Fibroblast of lung (primary cell): ENCODE data around the gene INSIG2. TPM values are rescaled to one million over a fixed set of nuclear protein-coding genes. Genes with fewer than 3 reads are reported as not detected.
A peak's percentile ranks its signal among the peaks of the same experiment; 100 is the strongest.

Experiments
- DNase-seq, 2 donors: peaks; one replicate each; pipeline versions ENCODE4 v3.0.0 to v3.0.0-alpha.2; 2010; ENCODE audit warnings: low read depth in 2 of 2
- H2AFZ ChIP-seq: 2 replicates; pipeline ENCODE4 v1.5.1; 2012; ENCODE audit warnings: low read length, control low read depth, inconsistent platforms
- H3K27ac ChIP-seq: 2 replicates; pipeline ENCODE4 v1.5.1; 2011; ENCODE audit warnings: low read length, control low read depth; ENCODE audit not compliant: insufficient read depth
- H3K27me3 ChIP-seq: 2 replicates; pipeline ENCODE4 v1.5.1; 2011; ENCODE audit warnings: mild to moderate bottlenecking, low read length; ENCODE audit not compliant: control insufficient read depth, insufficient read depth
- H3K36me3 ChIP-seq: 2 replicates; pipeline ENCODE4 v1.5.1; 2011; ENCODE audit warnings: low read length; ENCODE audit not compliant: control insufficient read depth, insufficient read depth
- H3K4me1 ChIP-seq: 2 replicates; pipeline ENCODE4 v1.5.1; 2011; ENCODE audit warnings: low read length; ENCODE audit not compliant: control insufficient read depth, insufficient read depth; ENCODE audit errors: extremely low read depth
- H3K4me2 ChIP-seq: 2 replicates; pipeline ENCODE4 v1.5.1; 2011; ENCODE audit warnings: low read length, control low read depth; ENCODE audit not compliant: insufficient read depth; ENCODE audit errors: extremely low read depth
- H3K4me3 ChIP-seq, 4 experiments: fragments of 200-600 bp in 1 of 4; sonication (generic) in 1 of 4; replicated peaks in 1 of 4; 2 replicates each; pipeline ENCODE4 v1.5.1; 2011 to 2016; ENCODE audit warnings: low read length in 4 of 4, low read depth in 3 of 4, mild to moderate bottlenecking in 3 of 4, control low read depth in 2 of 4, inconsistent platforms in 1 of 4, mixed read lengths in 1 of 4; ENCODE audit not compliant: insufficient read depth in 1 of 4; ENCODE audit errors: control extremely low read depth in 1 of 4
- H3K79me2 ChIP-seq: 2 replicates; pipeline ENCODE4 v1.5.1; 2012; ENCODE audit warnings: mild to moderate bottlenecking, low read length, inconsistent platforms; ENCODE audit not compliant: control insufficient read depth, insufficient read depth
- H3K9ac ChIP-seq: 2 replicates; pipeline ENCODE4 v1.5.1; 2011; ENCODE audit warnings: mild to moderate bottlenecking, low read length, control low read depth; ENCODE audit not compliant: insufficient read depth
- H3K9me3 ChIP-seq: 2 replicates; pipeline ENCODE4 v1.5.1; 2012; ENCODE audit warnings: low read depth, low read length; ENCODE audit not compliant: control insufficient read depth, insufficient read depth
- H4K20me1 ChIP-seq: 2 replicates; pipeline ENCODE4 v1.5.1; 2011; ENCODE audit warnings: low read length; ENCODE audit not compliant: control insufficient read depth, insufficient read depth; ENCODE audit errors: extremely low read depth
- EZH2 ChIP-seq: IDR thresholded peaks from 2 replicates; pipeline ENCODE4 v1.5.1; 2012; ENCODE audit warnings: low read length, control low read depth, mild to moderate bottlenecking; ENCODE audit errors: missing control alignments
- polyA plus RNA-seq, 2 donors: library from polyadenylated mRNA; depleted of rRNA in 1 of 2; stranded (reverse) in 1 of 2; unstranded in 1 of 2; fragments of >200 nt; gene quantifications; 2 replicates each; pipeline ENCODE4 v1.2.1, GENCODE V29; 2011 to 2012; ENCODE audit warnings: missing spikeins in 1 of 2
- total RNA-seq: library from RNA; depleted of rRNA; stranded (reverse); fragments of >200 nt; gene quantifications from 2 replicates; pipeline ENCODE4 v1.2.1, GENCODE V29; 2014
- TF ChIP-seq, protein P1 (sequence below), 2 donors: IDR thresholded peaks in 1 of 2; conservative IDR thresholded peaks in 1 of 2; 1 replicate in 1 of 2; 2 replicates in 1 of 2; pipeline ENCODE4 v1.5.1; 2011 to 2012; ENCODE audit warnings: low read length in 2 of 2, control low read depth in 1 of 2, inconsistent platforms in 1 of 2, low read depth in 1 of 2, mild to moderate bottlenecking in 1 of 2

The INSIG2 gene
- total and polyA plus RNA-seq, 2 donors (not counting 1 experiment from before 2014, with no cell fraction given), result 9.9 to 31.1 TPM

DNA sequence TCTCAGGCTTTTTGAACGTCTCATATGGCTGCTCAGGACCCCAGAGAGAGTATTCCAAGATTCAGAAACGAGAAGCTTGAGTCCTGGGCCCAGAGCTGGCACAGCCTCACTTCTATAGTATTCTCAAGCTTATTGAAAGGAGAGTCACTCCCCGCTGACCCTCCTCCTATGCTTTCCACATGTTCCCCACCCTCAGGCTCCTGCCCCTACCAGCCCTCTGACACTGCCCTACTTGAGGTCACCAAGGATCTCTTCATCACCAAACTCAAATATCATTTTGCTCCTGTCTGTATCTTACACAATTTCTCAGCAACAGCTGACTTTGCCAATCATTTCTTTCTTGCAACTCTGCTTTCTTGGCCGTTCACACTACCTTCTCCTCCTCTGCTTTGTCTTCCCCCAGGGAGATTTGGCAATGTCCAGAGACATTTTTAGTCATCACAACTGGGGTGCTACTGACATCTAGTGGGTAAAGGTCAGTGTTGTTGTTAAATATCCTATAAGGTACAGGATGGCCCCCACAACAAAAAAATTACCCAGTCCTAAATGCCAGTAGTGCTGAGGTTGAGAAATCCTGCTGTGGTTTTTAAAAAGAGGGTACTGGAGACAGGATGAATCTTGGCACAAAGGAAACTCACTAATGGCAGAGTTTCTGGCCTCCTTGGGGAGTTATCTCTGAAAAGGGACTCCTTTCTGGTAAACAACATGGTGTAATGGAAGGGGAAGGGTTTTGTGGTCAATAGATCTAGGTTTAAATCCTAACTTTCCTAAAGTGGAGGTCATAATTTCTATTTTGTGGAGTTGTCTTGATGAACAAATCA, 26.9 kb upstream of the INSIG2 start:
- TF ChIP-seq EZH2, result no peak
- TF ChIP-seq, protein P1, sequence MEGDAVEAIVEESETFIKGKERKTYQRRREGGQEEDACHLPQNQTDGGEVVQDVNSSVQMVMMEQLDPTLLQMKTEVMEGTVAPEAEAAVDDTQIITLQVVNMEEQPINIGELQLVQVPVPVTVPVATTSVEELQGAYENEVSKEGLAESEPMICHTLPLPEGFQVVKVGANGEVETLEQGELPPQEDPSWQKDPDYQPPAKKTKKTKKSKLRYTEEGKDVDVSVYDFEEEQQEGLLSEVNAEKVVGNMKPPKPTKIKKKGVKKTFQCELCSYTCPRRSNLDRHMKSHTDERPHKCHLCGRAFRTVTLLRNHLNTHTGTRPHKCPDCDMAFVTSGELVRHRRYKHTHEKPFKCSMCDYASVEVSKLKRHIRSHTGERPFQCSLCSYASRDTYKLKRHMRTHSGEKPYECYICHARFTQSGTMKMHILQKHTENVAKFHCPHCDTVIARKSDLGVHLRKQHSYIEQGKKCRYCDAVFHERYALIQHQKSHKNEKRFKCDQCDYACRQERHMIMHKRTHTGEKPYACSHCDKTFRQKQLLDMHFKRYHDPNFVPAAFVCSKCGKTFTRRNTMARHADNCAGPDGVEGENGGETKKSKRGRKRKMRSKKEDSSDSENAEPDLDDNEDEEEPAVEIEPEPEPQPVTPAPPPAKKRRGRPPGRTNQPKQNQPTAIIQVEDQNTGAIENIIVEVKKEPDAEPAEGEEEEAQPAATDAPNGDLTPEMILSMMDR (conservative IDR thresholded peaks at IDR 0.05 in 1 of 2, IDR thresholded peaks at IDR 0.05 in 1 of 2; ENCODE audit: low read depth in 1 of 2, low read length in 2 of 2), result peak; percentile 15 to 40
- Histone ChIP-seq H4K20me1 (no peaks in the 10 kb centered on the region), H3K27me3 (peaks cover 5% of the 10 kb centered on the region), H3K9me3 (no peaks in the 10 kb centered on the region), H3K4me2 (no peak overlapping the region), H2AFZ (no peak overlapping the region), H3K36me3 (no peaks in the 10 kb centered on the region), H3K4me3 (no peak overlapping the region), H3K27ac (no peak overlapping the region), H3K79me2 (no peaks in the 10 kb centered on the region), H3K9ac (no peak overlapping the region), H3K4me1 (no peaks in the 10 kb centered on the region)
- peak; percentile 28 to 60 for DNase-seq

DNA sequence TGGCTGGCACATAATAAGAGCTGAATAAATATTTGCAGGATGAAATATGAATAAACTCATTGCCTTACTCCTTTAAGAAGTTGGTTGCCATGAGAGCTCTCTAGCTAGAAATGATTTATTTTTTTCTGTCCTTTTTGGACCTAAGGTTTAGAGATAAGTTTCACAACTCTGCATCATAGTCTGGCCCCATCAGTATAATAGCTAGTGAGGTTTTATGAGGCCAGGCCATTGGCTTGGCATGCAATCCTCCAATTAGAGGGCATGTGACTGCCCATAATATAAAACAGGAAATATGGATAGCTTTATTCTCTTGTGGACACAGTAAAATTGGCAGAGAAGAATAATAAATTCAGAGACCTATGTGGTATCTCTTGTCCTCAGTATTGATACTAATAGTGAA, 26.2 kb upstream of the INSIG2 start:
- Histone ChIP-seq H4K20me1 (no peaks in the 10 kb centered on the region), H3K27ac (no peak overlapping the region), H3K4me2 (no peak overlapping the region), H3K79me2 (no peaks in the 10 kb centered on the region), H3K9me3 (no peaks in the 10 kb centered on the region), H3K27me3 (peaks cover 8% of the 10 kb centered on the region), H3K4me3 (no peak overlapping the region), H2AFZ (no peak overlapping the region), H3K36me3 (no peaks in the 10 kb centered on the region), H3K4me1 (no peaks in the 10 kb centered on the region), H3K9ac (no peak overlapping the region)
- no peak for DNase-seq
- TF ChIP-seq, protein P1 (conservative IDR thresholded peaks at IDR 0.05 in 1 of 2, IDR thresholded peaks at IDR 0.05 in 1 of 2; ENCODE audit: low read depth in 1 of 2, low read length in 2 of 2), result no peak

DNA sequence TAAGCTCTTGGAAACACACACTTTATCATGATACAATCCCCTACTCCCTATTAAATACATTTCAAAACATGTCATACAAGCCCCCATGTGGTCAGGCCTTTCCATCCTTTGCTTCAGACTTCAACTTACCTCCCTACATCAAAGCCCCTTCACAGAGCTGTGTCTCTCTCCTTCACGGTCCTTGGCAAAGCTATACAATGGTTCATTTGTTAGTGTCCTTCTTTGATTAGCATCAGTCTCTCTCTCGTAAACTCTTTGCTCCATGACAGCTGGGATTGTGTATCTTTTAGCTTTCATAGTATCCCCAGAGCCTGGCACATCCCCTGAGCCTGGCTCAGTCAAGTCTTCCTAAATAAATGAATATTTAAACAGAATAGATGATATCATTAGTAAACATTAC, 25.6 kb upstream of the INSIG2 start:
- H3K27ac ChIP-seq, result no peak overlapping the region
- no peaks in the 10 kb centered on the region for H3K36me3 ChIP-seq
- H3K4me1 ChIP-seq, result no peaks in the 10 kb centered on the region
- no peaks in the 10 kb centered on the region for H3K79me2 ChIP-seq
- no peak for DNase-seq
- H3K4me2 ChIP-seq, result no peak overlapping the region
- no peak overlapping the region for H2AFZ ChIP-seq
- peaks cover 8% of the 10 kb centered on the region for H3K27me3 ChIP-seq
- H3K9ac ChIP-seq, result no peak overlapping the region
- H4K20me1 ChIP-seq, result no peaks in the 10 kb centered on the region
- H3K4me3 ChIP-seq, result no peak overlapping the region
- TF ChIP-seq EZH2, result no peak
- TF ChIP-seq, protein P1 (conservative IDR thresholded peaks at IDR 0.05 in 1 of 2, IDR thresholded peaks at IDR 0.05 in 1 of 2; ENCODE audit: low read depth in 1 of 2, low read length in 2 of 2), result no peak
- no peaks in the 10 kb centered on the region for H3K9me3 ChIP-seq
